ENCODE data around the gene SLAMF7. TPM values are rescaled to one million over a fixed set of nuclear protein-coding genes. Genes with fewer than 3 reads are reported as not detected.

The SLAMF7 gene
- total RNA-seq, 1 donor = not detected

DNA sequence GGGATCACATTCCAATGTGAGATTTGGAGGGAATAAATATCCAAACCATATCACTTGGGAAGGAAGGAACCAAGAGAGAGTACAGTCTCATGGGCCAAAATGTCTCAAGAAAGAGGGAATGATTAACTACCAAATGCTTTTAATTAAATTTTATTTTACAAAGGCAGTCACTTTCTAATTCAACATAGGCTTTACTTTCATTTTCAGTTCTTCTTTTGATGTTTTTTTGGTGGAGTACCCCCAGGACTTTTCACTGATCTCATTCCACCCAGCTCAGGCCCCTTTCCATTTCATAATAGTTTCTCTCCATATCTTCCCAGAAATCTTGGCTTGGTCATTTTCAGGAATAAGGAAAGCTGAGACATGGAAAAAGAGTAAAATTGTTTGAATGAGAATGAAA is 5.1 kb upstream of the SLAMF7 start:
- no peak for TF ChIP-seq CTCF (IDR thresholded peaks at IDR 0.05; ENCODE audit: extremely low read depth, low read depth, low read length)
- no peak for DNase-seq (ENCODE audit: insufficient read length, low spot score, missing footprints)
- no peaks in the 10 kb centered on the region for H3K36me3 ChIP-seq (ENCODE audit: insufficient read depth, low read length)
- H3K4me3 ChIP-seq (ENCODE audit: insufficient read depth, low read length) = no peak overlapping the region
- H3K27me3 ChIP-seq (ENCODE audit: insufficient read depth, low read length) = no peaks in the 10 kb centered on the region
- no peak overlapping the region for H2AFZ ChIP-seq (ENCODE audit: low read length)
- no peaks in the 10 kb centered on the region for H3K4me1 ChIP-seq (ENCODE audit: insufficient read depth, low read length)
- no peaks in the 10 kb centered on the region for H3K9me3 ChIP-seq (ENCODE audit: low read depth, low read length)
- H3K27ac ChIP-seq (ENCODE audit: low read depth, low read length) = no peak overlapping the region
- H3K79me2 ChIP-seq (ENCODE audit: insufficient read depth, low read length) = no peaks in the 10 kb centered on the region
- no peaks in the 10 kb centered on the region for H4K20me1 ChIP-seq (ENCODE audit: insufficient read depth, low read length)
- H3K4me2 ChIP-seq (ENCODE audit: insufficient read depth, low read length) = no peak overlapping the region

DNA sequence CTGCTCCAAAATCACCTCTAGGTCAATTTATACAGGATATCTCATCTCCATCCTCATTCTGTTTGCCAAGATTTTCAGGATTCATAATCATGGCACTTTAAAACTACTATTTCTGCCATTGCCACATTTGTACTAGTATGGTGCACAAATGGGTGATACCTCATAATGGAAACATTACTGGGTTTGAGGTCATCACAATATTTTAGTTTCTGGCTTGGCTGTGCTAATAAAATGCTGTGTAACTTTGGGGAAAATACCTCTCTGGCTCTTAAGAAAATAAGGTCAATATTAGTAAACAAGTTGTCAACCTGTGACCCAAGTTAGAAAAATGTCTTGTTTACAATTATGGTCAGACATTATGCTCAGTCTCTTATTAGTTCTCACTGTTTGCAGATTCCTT is 4.7 kb upstream of the SLAMF7 start:
- no peak for DNase-seq (ENCODE audit: insufficient read length, low spot score, missing footprints)
- no peaks in the 10 kb centered on the region for H4K20me1 ChIP-seq (ENCODE audit: insufficient read depth, low read length)
- no peaks in the 10 kb centered on the region for H3K27me3 ChIP-seq (ENCODE audit: insufficient read depth, low read length)
- H3K9me3 ChIP-seq (ENCODE audit: low read depth, low read length) = no peaks in the 10 kb centered on the region
- H3K79me2 ChIP-seq (ENCODE audit: insufficient read depth, low read length) = no peaks in the 10 kb centered on the region
- H3K4me1 ChIP-seq (ENCODE audit: insufficient read depth, low read length) = no peaks in the 10 kb centered on the region
- TF ChIP-seq CTCF (IDR thresholded peaks at IDR 0.05; ENCODE audit: extremely low read depth, low read depth, low read length) = no peak
- no peak overlapping the region for H3K27ac ChIP-seq (ENCODE audit: low read depth, low read length)
- no peak overlapping the region for H3K4me2 ChIP-seq (ENCODE audit: insufficient read depth, low read length)
- H3K4me3 ChIP-seq (ENCODE audit: insufficient read depth, low read length) = no peak overlapping the region
- no peak overlapping the region for H2AFZ ChIP-seq (ENCODE audit: low read length)
- H3K36me3 ChIP-seq (ENCODE audit: insufficient read depth, low read length) = no peaks in the 10 kb centered on the region

- no peaks in the 10 kb centered on the region for H3K9me3 ChIP-seq (ENCODE audit: low read depth, low read length)
- H3K4me1 ChIP-seq (ENCODE audit: insufficient read depth, low read length) = no peaks in the 10 kb centered on the region
- H2AFZ ChIP-seq (ENCODE audit: low read length) = no peak overlapping the region
- no peak for TF ChIP-seq CTCF (IDR thresholded peaks at IDR 0.05; ENCODE audit: extremely low read depth, low read depth, low read length)
- no peak overlapping the region for H3K4me2 ChIP-seq (ENCODE audit: insufficient read depth, low read length)
- no peak overlapping the region for H3K27ac ChIP-seq (ENCODE audit: low read depth, low read length)
- H3K79me2 ChIP-seq (ENCODE audit: insufficient read depth, low read length) = no peaks in the 10 kb centered on the region
- H4K20me1 ChIP-seq (ENCODE audit: insufficient read depth, low read length) = no peaks in the 10 kb centered on the region
- H3K36me3 ChIP-seq (ENCODE audit: insufficient read depth, low read length) = no peaks in the 10 kb centered on the region
- H3K27me3 ChIP-seq (ENCODE audit: insufficient read depth, low read length) = no peaks in the 10 kb centered on the region
- DNase-seq (ENCODE audit: insufficient read length, low spot score, missing footprints) = no peak
- no peak overlapping the region for H3K4me3 ChIP-seq (ENCODE audit: insufficient read depth, low read length)
Observed at GRCh38 chr1:160738271-160738670, 776 bp upstream of the SLAMF7 start.

GRCh38 chr1:160740133-160740688 is 1.2 kb downstream of the SLAMF7 start:
- Histone ChIP-seq H3K9me3 (ENCODE audit: low read depth, low read length) (no peaks in the 10 kb centered on the region), H3K27me3 (ENCODE audit: insufficient read depth, low read length) (no peaks in the 10 kb centered on the region), H3K79me2 (ENCODE audit: insufficient read depth, low read length) (no peaks in the 10 kb centered on the region), H3K27ac (ENCODE audit: low read depth, low read length) (no peak overlapping the region), H3K36me3 (ENCODE audit: insufficient read depth, low read length) (no peaks in the 10 kb centered on the region), H3K4me2 (ENCODE audit: insufficient read depth, low read length) (no peak overlapping the region), H3K4me3 (ENCODE audit: insufficient read depth, low read length) (no peak overlapping the region), H2AFZ (ENCODE audit: low read length) (no peak overlapping the region), H3K4me1 (ENCODE audit: insufficient read depth, low read length) (no peaks in the 10 kb centered on the region), H4K20me1 (ENCODE audit: insufficient read depth, low read length) (no peaks in the 10 kb centered on the region)
- TF ChIP-seq CTCF (IDR thresholded peaks at IDR 0.05; ENCODE audit: extremely low read depth, low read depth, low read length) = no peak
- no peak for DNase-seq (ENCODE audit: insufficient read length, low spot score, missing footprints)
